H1 (cell line): Measurements from ENCODE around the gene SCYGR4. TPM values are rescaled to one million over a fixed set of nuclear protein-coding genes. Genes with fewer than 3 reads are reported as not detected.

ENCODE experiments used
- CHD7 ChIP-seq: fragments of 300-600 bp; sonication (generic); IDR thresholded peaks from 2 replicates; pipeline ENCODE4 v1.7.1; 2012; ENCODE audit warnings: low read length, moderate library complexity, mild to moderate bottlenecking, inconsistent platforms; ENCODE audit not compliant: insufficient replicate concordance
- polyA plus RNA-seq, 7 experiments: library from polyadenylated mRNA; depleted of rRNA in 3 of 7; stranded (reverse) in 5 of 7; unstranded in 2 of 7; fragments of >200 nt in 5 of 7; fragments of 200-250 nt in 2 of 7; gene quantifications; 1 replicate in 5 of 7; 2 replicates in 1 of 7; 4 replicates in 1 of 7; pipeline versions ENCODE4 v1.2.1 to v1.2.3, GENCODE V29; 2011 to 2013; ENCODE audit warnings: missing spikeins in 2 of 7, mixed read lengths in 2 of 7
- total RNA-seq: library from RNA; stranded (reverse); fragmentation: NEBNext Ultra II Directional; extraction: Animal tissue kit (Norgen Biotek cat#: 25700); gene quantifications from 2 replicates; pipeline ENCODE4 v1.2.1, GENCODE V29; 2021

SCYGR4 gene
- total and polyA plus RNA-seq, 2 of the 8 experiments (the other 6 are each of a cell fraction or from before 2014, with no cell fraction given), result not detected

GRCh38 chr2:227576110-227576509 lies 41.2 kb upstream of the SCYGR4 start (continued):
- TF ChIP-seq CHD7, result no peak
